HS-5 (cell line): ENCODE results near the gene GPC6.

Experiments used
- DNase-seq: peaks from one replicate; pipeline ENCODE4 v3.0.0-alpha.2; 2012; ENCODE audit warnings: low read depth

Gene GPC6

GRCh38 chr13:93230261-93230855 is 3.8 kb downstream of the GPC6 start:
- DNase-seq: peak; percentile 38

GRCh38 chr13:93231867-93232266 is 5.3 kb downstream of the GPC6 start:
- DNase-seq: no peak

GRCh38 chr13:93233997-93234416 is 7.4 kb downstream of the GPC6 start:
- DNase-seq: no peak

GRCh38 chr13:93234459-93234858 is 7.9 kb downstream of the GPC6 start:
- DNase-seq: no peak

DNA sequence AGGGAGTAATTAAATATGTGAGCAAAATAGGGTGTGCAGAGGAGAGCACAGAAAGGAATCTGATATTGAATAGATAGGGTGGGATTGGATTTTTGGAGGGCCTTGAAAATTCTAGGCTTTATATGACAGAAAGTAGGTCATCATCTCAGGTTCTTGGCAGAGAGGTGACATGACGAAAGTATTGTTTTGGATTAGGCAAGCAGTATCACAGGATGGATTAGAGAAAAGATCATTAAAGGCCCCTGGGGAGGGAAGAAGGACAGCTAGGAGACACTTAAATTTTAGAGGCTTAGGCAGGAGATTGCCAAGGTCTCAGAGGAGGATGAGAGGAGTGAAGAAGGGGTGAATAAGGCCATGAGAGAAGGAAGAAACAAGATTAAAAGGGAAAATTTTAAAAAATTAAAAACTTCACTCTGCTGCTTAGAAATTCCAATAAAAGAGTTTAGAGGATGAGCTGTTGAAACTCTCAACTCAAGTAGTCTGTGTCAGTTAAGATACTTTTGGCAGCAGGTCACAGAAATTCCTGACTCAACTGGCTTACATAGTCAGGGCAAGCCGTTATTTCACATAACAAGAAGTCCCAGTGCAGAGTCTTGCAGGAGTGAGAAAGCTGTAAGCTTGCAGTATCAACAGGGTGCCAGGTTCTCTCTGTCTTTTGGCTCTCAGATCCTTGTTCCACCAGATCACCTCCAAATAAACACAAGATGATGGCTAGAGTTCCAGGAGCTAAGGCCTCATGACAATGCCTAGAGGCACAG is 8.8 kb downstream of the GPC6 start:
- DNase-seq: no peak

GRCh38 chr13:93238711-93239110 is 12.1 kb downstream of the GPC6 start:
- DNase-seq: no peak

DNA sequence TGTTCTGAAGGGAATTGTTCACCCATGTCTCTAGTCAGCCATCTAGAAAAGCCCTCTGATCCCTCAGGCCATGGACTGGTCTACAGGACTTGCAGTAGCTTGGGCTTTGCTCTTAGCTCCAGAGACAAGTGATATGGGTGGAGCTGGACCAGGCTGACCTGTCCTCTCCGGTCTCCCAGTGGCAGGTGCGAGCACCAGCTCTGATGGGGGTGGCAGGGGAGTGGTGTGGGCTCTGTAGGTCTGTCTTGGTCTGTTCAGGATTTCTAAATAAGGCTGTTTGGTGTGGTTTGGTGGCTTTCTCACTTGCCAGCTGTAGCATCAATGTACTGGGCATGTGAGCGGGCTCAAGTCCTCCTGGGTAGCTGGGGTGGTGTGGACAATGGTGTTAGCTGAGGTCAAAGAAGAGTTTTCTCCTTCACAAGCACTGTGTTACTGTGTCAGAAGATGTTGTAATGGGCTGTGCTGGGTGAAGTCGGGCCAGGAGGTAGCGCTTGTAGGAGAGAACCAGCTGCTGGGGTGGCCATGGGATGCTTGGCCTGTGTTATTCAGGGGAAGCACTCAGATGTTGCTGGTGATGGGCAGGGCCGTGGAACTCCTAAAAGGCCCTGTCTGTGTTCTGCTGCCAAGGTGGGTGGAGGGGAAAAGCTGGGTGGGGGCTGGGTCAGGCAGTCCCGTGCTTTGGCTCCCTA is 16.9 kb downstream of the GPC6 start:
- no peak for DNase-seq

GRCh38 chr13:93244141-93244917 is 17.7 kb downstream of the GPC6 start:
- no peak for DNase-seq

DNA sequence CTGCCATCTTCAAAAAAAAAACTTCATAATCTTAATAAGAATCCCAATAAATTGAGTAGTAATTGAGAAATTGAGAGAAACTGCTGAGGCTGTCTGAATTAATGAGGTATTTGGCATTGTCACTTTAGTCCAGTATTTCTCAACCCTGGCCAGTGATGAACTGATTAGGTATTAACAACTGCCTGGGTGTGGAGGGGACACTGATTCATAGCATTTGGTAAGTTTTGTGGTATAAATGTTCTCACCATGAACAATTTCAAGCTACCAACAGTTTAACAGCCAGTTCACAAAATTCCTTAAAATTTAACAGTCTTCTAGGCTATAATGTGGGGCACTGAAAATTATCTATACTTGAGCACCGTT is 18.3 kb downstream of the GPC6 start:
- no peak for DNase-seq

DNA sequence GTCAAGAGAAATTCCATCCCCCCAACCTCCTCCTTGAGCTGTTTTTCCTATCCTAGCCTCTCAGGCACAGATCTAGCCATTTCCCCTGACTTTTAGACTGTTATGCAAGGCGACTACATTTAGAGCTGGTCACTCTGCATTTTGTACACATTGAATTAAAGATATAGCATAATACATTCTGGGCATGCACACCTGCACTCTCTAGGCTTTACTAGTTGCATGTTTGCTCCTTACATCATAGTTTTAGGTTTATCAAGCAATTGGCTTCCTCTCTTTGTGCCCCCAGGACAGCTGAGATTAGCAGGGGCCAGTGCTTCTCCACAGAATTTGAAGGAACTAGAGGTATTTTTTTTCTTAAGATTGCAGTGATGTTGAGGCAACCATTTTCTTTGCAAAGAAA is 19.5 kb downstream of the GPC6 start:
- no peak for DNase-seq

GRCh38 chr13:93248627-93249047 is 22.0 kb downstream of the GPC6 start:
- DNase-seq: no peak

DNA sequence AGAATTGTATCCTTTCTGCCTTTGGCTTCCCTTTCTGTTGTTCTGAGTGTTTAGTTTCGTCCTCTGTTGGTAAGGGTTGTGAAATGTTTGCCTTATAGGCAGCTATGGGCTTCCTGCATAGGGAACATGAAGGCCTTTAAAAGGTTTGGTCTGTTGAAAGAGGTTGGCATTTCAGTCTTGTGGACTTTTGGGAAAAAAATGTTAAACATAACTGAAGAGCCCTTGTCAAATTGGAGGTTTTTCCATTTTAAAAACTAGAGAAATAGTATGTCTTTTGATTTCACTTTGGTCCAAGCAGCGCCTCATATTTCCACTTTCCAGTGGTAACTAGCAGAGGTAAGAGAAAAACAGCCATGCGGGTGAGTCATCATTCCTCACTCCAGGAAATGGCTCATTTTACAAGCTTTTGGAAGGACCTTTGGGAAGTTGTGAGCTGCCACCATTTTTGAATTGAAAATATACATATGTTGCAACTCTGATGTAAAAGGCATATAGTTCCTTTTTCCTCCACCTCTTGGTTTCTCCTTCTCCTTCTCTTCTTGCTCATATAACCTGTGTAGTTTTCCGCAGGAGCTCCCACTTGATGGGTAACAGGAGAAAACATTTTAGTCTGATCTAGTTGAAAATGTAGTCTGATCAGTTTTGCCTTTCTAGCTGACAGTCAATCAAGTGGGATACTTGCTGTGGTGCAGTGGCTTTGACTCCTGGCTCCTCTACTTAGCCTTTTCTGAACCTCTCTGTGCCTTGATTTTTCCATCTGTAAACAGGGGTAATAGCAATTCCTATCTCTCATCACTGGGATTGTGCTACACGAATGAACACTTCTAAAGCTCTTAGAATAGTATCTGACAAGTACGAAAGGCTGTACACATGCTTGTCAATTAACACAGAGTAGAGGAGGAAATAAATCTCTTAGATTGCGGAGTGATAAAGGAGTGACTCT is 23.0 kb downstream of the GPC6 start:
- peak; percentile 71 for DNase-seq

GRCh38 chr13:93254775-93255174 is 28.2 kb downstream of the GPC6 start:
- no peak for DNase-seq

DNA sequence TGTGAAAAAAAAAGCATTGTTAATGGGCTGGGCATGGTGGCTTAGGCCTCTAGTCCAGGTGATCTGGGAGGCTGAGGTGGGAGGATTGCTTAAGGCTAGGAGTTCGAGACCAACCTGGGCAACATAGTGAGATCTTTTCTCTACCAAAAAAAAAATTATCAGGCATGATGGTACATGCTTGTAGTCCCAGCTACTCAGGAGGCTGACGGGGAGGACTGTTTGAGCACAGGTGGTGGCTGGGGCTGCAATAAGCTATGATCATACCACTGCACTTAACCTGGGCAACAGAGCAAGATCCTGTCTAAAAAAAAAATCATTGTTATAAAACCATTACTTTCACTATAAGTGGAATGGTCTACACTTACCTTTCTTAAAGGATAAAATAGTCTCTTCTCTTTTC is 30.4 kb downstream of the GPC6 start:
- no peak for DNase-seq

- DNase-seq: no peak
Observed at GRCh38 chr13:93259527-93260080, 33.0 kb downstream of the GPC6 start.

DNA sequence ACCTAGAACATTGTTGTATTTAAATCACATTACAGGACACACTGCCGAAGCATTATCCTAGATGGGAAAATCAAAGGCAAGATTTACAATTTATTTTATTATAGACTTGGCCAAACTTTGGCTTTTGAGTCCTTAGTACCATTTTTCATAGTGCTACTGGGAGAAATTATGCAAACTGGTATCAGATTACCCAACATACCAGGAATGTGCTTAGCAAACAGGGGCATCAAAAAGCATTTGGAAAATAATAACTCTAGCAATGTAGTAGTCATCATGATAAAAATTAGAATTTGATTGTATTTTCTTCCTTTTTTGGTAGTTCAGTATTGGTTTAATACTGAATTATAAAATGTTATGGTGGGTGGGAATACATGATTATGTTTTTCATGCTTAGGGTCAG is 34.0 kb downstream of the GPC6 start:
- DNase-seq: no peak

- peak; percentile 30 for DNase-seq
Observed at GRCh38 chr13:93262729-93263345, 36.2 kb downstream of the GPC6 start.

- no peak for DNase-seq
Observed at GRCh38 chr13:93264876-93265275, 38.3 kb downstream of the GPC6 start.

DNA sequence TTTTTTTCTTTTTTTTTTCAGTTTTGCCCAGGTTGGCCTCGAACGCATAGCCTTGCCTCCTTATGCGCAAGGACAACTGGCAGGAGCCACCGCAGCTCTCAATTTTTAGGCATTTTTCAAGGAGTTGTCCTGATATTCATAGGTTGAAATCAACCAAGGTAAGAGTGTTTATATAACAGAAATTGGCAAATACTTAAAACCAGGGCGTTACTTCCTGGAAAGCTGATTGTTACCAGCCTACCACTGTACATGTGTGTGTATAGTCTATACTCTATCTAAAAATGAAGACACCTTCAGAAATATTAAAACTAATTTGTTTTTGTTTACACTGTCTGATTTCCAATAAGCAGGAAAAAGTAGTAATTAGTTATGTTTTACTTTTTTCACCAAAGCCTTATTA is 39.2 kb downstream of the GPC6 start:
- DNase-seq: no peak

- DNase-seq: no peak
Observed at GRCh38 chr13:93266681-93267080, 40.1 kb downstream of the GPC6 start.
